ENCODE measurements around the gene ZNF687. TPM values are rescaled to one million over a fixed set of nuclear protein-coding genes. Genes with fewer than 3 reads are reported as not detected.
A peak's percentile ranks its signal among the peaks of the same experiment; 100 is the strongest.

The ZNF687 gene
- total RNA-seq, 1 donor from 2014 or later: 9.0 TPM

GRCh38 chr1:151289991-151290708 lies 8.1 kb downstream of the ZNF687 start:
- no peaks in the 10 kb centered on the region for H3K27me3 ChIP-seq (ENCODE audit: control insufficient read depth, insufficient read depth, low read length)
- no peak for TF ChIP-seq CTCF (IDR thresholded peaks at IDR 0.05; ENCODE audit: insufficient read depth, low read length, severe bottlenecking)
- no peak for DNase-seq (ENCODE audit: low read depth)
- no peak for FAIRE-seq
- H3K4me3 ChIP-seq (ENCODE audit: low read depth, low read length): no peak overlapping the region
- peaks cover 49% of the 10 kb centered on the region for H3K36me3 ChIP-seq (ENCODE audit: control insufficient read depth, insufficient read depth, low read length)

- no peak for TF ChIP-seq CTCF (IDR thresholded peaks at IDR 0.05; ENCODE audit: insufficient read depth, low read length, severe bottlenecking)
- Histone ChIP-seq H3K27me3 (ENCODE audit: control insufficient read depth, insufficient read depth, low read length) (no peaks in the 10 kb centered on the region), H3K4me3 (ENCODE audit: low read depth, low read length) (no peak overlapping the region), H3K36me3 (ENCODE audit: control insufficient read depth, insufficient read depth, low read length) (peaks cover 49% of the 10 kb centered on the region)
- DNase-seq (ENCODE audit: low read depth): no peak
- no peak for FAIRE-seq
These were observed 8.7 kb downstream of the ZNF687 start for GRCh38 chr1:151290709-151291303.

GRCh38 chr1:151292207-151293030 lies 10.3 kb downstream of the ZNF687 start:
- FAIRE-seq (peak; percentile 32), DNase-seq (ENCODE audit: low read depth) (no peak)
- H3K36me3 ChIP-seq (ENCODE audit: control insufficient read depth, insufficient read depth, low read length): peaks cover 39% of the 10 kb centered on the region
- no peak for TF ChIP-seq CTCF (IDR thresholded peaks at IDR 0.05; ENCODE audit: insufficient read depth, low read length, severe bottlenecking)
- no peak overlapping the region for H3K4me3 ChIP-seq (ENCODE audit: low read depth, low read length)
- no peaks in the 10 kb centered on the region for H3K27me3 ChIP-seq (ENCODE audit: control insufficient read depth, insufficient read depth, low read length)

- H3K36me3 ChIP-seq (ENCODE audit: control insufficient read depth, insufficient read depth, low read length): peaks cover 36% of the 10 kb centered on the region
- DNase-seq (ENCODE audit: low read depth) (no peak), FAIRE-seq (no peak)
- H3K4me3 ChIP-seq (ENCODE audit: low read depth, low read length): no peak overlapping the region
- no peaks in the 10 kb centered on the region for H3K27me3 ChIP-seq (ENCODE audit: control insufficient read depth, insufficient read depth, low read length)
- no peak for TF ChIP-seq CTCF (IDR thresholded peaks at IDR 0.05; ENCODE audit: insufficient read depth, low read length, severe bottlenecking)
These were observed 11.0 kb downstream of the ZNF687 start for GRCh38 chr1:151293093-151293492.

GRCh38 chr1:151294742-151295462 lies 12.8 kb downstream of the ZNF687 start:
- no peak for TF ChIP-seq CTCF (IDR thresholded peaks at IDR 0.05; ENCODE audit: insufficient read depth, low read length, severe bottlenecking)
- DNase-seq (ENCODE audit: low read depth) (no peak), FAIRE-seq (no peak)
- no peak overlapping the region for H3K4me3 ChIP-seq (ENCODE audit: low read depth, low read length)
- H3K27me3 ChIP-seq (ENCODE audit: control insufficient read depth, insufficient read depth, low read length): no peaks in the 10 kb centered on the region
- peaks cover 29% of the 10 kb centered on the region for H3K36me3 ChIP-seq (ENCODE audit: control insufficient read depth, insufficient read depth, low read length)

Measured in bronchial epithelial cell (primary cell).